Urinary bladder (tissue), 4 donors: Measurements from ENCODE around the gene SERPINB10. TPM values are rescaled to one million over a fixed set of nuclear protein-coding genes. Genes with fewer than 3 reads are reported as not detected.
"Not testable (repeated sequence)": the region's sequence is repeated elsewhere in the genome, so short reads cannot be mapped to it uniquely, and the experiment has no call there.

Experiments
- DNase-seq: peaks from one replicate; pipeline ENCODE4 v3.0.0-alpha.2; 2015; ENCODE audit errors: extremely low spot score
- H3K27ac ChIP-seq: one replicate; pipeline ENCODE4 v1.5.1; 2013; ENCODE audit warnings: low read depth, mild to moderate bottlenecking, moderate library complexity
- H3K36me3 ChIP-seq: one replicate; pipeline ENCODE4 v1.6.1; 2013; ENCODE audit warnings: mild to moderate bottlenecking, moderate library complexity; ENCODE audit not compliant: insufficient read depth
- H3K4me1 ChIP-seq: one replicate; pipeline ENCODE4 v1.6.1; 2013; ENCODE audit warnings: mild to moderate bottlenecking, moderate library complexity; ENCODE audit not compliant: insufficient read depth
- H3K4me3 ChIP-seq: one replicate; pipeline ENCODE4 v1.5.1; 2013; ENCODE audit warnings: low read depth, low read length
- WGBS: extraction: QIAGEN DNeasy Blood & Tissue Kit; methylation state at CpG from one replicate; pipeline ENCODE4 v1.1.7; 2013; 5-methylcytosine and 5-hydroxymethylcytosine counted together
- polyA plus RNA-seq: library from polyadenylated mRNA; stranded (reverse); fragments of 200-250 nt; gene quantifications from one replicate; pipeline ENCODE4 v1.2.3, GENCODE V29; 2013
- total RNA-seq: library from RNA; depleted of rRNA; stranded (reverse); fragments of >200 nt; gene quantifications from one replicate; pipeline ENCODE4 v1.2.3, GENCODE V29; 2014
- donor health status: healthy with polysubstance abuse.
- donor health status: healthy.

The SERPINB10 gene
- total and polyA plus RNA-seq, 2 donors = 0.21 TPM; not detected in 1

- 78% methylated on average over 17 of the region's 17 CpGs for WGBS
- H3K4me1 ChIP-seq, H3K4me3 ChIP-seq, DNase-seq, H3K36me3 ChIP-seq, H3K27ac ChIP-seq: not testable (repeated sequence)
Observed at GRCh38 chr18:63940543-63941050, 32.8 kb downstream of the SERPINB10 start.

GRCh38 chr18:63947051-63947790 is 39.5 kb downstream of the SERPINB10 start:
- H3K4me1 ChIP-seq = no peaks in the 10 kb centered on the region
- WGBS = 88% methylated on average over 3 of the region's 3 CpGs

GRCh38 chr18:63949068-63949737 is 41.4 kb downstream of the SERPINB10 start, which contains the start of gene HMSD:
Gene HMSD, plus strand, starts transcription at chr18:63949301. Its CDS starts 4,155 bp downstream, at chr18:63953456.
- 11% methylated on average over 35 of the region's 35 CpGs for WGBS
- no peak within 1 kb of the TSS for H3K27ac ChIP-seq
- DNase-seq = no peak
- H3K36me3 ChIP-seq = no peaks in the 10 kb centered on the region
- H3K4me1 ChIP-seq = no peaks in the 10 kb centered on the region
- no peak within 1 kb of the TSS for H3K4me3 ChIP-seq

More at GRCh38 chr18:63947051-63947790, 39.5 kb downstream of the SERPINB10 start:
- H3K4me3 ChIP-seq = no peak overlapping the region
- H3K36me3 ChIP-seq = no peaks in the 10 kb centered on the region
- DNase-seq = no peak
- no peak overlapping the region for H3K27ac ChIP-seq

GRCh38 chr18:63951302-63951705 is 43.5 kb downstream of the SERPINB10 start:
- H3K4me3 ChIP-seq = no peak overlapping the region
- no peak overlapping the region for H3K27ac ChIP-seq
- DNase-seq = no peak
- H3K36me3 ChIP-seq = no peaks in the 10 kb centered on the region
- WGBS = 79% methylated on average over 4 of the region's 4 CpGs
- no peaks in the 10 kb centered on the region for H3K4me1 ChIP-seq

- DNase-seq = no peak
- Histone ChIP-seq H3K4me1 (no peaks in the 10 kb centered on the region), H3K4me3 (no peak overlapping the region), H3K36me3 (no peaks in the 10 kb centered on the region), H3K27ac (no peak overlapping the region)
- 33% methylated on average over 5 of the region's 5 CpGs for WGBS
Observed at GRCh38 chr18:63953811-63954210, 46.1 kb downstream of the SERPINB10 start.

GRCh38 chr18:63956755-63957154 is 49.0 kb downstream of the SERPINB10 start:
- Histone ChIP-seq H3K27ac (no peak overlapping the region), H3K4me1 (no peaks in the 10 kb centered on the region), H3K4me3 (no peak overlapping the region), H3K36me3 (no peaks in the 10 kb centered on the region)
- WGBS = 58% methylated on average over 4 of the region's 4 CpGs
- DNase-seq = no peak

- no peak for DNase-seq
- H3K27ac ChIP-seq = no peak overlapping the region
- H3K4me1 ChIP-seq = no peaks in the 10 kb centered on the region
- 48% methylated on average over 1 of the region's 1 CpG for WGBS
- H3K36me3 ChIP-seq = no peaks in the 10 kb centered on the region
- no peak overlapping the region for H3K4me3 ChIP-seq
Observed at GRCh38 chr18:63960891-63961290, 53.1 kb downstream of the SERPINB10 start.

GRCh38 chr18:63961435-63961980 is 53.8 kb downstream of the SERPINB10 start:
- no peaks in the 10 kb centered on the region for H3K4me1 ChIP-seq
- DNase-seq = no peak
- H3K4me3 ChIP-seq = no peak overlapping the region
- H3K27ac ChIP-seq = no peak overlapping the region
- H3K36me3 ChIP-seq = no peaks in the 10 kb centered on the region
- 64% methylated on average over 5 of the region's 5 CpGs for WGBS

- no peak for DNase-seq
- Histone ChIP-seq H3K27ac (no peak overlapping the region), H3K36me3 (no peaks in the 10 kb centered on the region), H3K4me1 (no peaks in the 10 kb centered on the region), H3K4me3 (no peak overlapping the region)
- 54% methylated on average over 1 of the region's 1 CpG for WGBS
Observed at GRCh38 chr18:63962137-63962536, 54.4 kb downstream of the SERPINB10 start.

- 66% methylated on average over 1 of the region's 1 CpG for WGBS
- no peak for DNase-seq
- H3K4me3 ChIP-seq = no peak overlapping the region
- no peaks in the 10 kb centered on the region for H3K36me3 ChIP-seq
- H3K27ac ChIP-seq = no peak overlapping the region
- H3K4me1 ChIP-seq = no peaks in the 10 kb centered on the region
Observed at GRCh38 chr18:63963615-63964256, 56.0 kb downstream of the SERPINB10 start.

GRCh38 chr18:63964908-63965307 is 57.1 kb downstream of the SERPINB10 start:
- DNase-seq = no peak
- H3K27ac ChIP-seq = no peak overlapping the region
- no peak overlapping the region for H3K4me3 ChIP-seq
- no peaks in the 10 kb centered on the region for H3K36me3 ChIP-seq
- no peaks in the 10 kb centered on the region for H3K4me1 ChIP-seq

GRCh38 chr18:63965716-63966330 is 58.1 kb downstream of the SERPINB10 start:
- WGBS = 86% methylated on average over 5 of the region's 5 CpGs
- no peak for DNase-seq
- no peak overlapping the region for H3K27ac ChIP-seq

More at GRCh38 chr18:63965716-63966330, 58.1 kb downstream of the SERPINB10 start:
- H3K4me1 ChIP-seq = no peaks in the 10 kb centered on the region
- no peaks in the 10 kb centered on the region for H3K36me3 ChIP-seq
- no peak overlapping the region for H3K4me3 ChIP-seq
